Measurements from ENCODE around the gene EIF2AK2.

GRCh38 chr2:37132914-37133313 is 23.9 kb downstream of the EIF2AK2 start:
- TF ChIP-seq EZH2 (IDR thresholded peaks at IDR 0.05; ENCODE audit: insufficient read depth, poor library complexity, severe bottlenecking): no peak
- no peak for TF ChIP-seq EZH2phosphoT487 (IDR thresholded peaks at IDR 0.05; ENCODE audit: insufficient read depth, low read depth)

Measured in GM23248 (cell line).